ACHN (cell line): ENCODE results near the gene PRR27.
"Not testable (repeated sequence)": the region's sequence is repeated elsewhere in the genome, so short reads cannot be mapped to it uniquely, and the experiment has no call there.

Source experiments
- DNase-seq: peaks from one replicate; pipeline ENCODE4 v3.0.0-alpha.2; 2015
- in situ Hi-C: cut with HindIII; loops from 2 replicates; pipeline ENCODE4 v1.10.0; 2017; ENCODE audit warnings: low sequenced_read_pairs, low pct_ligation_motif_present, low pct_unique_long_range_greater_than_20kb

PRR27 gene

GRCh38 chr4:70192895-70193294 is 38.9 kb downstream of the PRR27 start:
- in situ Hi-C loops = no loop called here
- DNase-seq = no peak

GRCh38 chr4:70195425-70195824 is 41.4 kb downstream of the PRR27 start, which contains the start of gene ODAM:
ODAM (plus strand) TSS chr4:70195725; CDS start chr4:70196544, 819 bp downstream.
- DNase-seq = no peak
- in situ Hi-C loops = no loop called here

GRCh38 chr4:70196857-70197256 is 42.8 kb downstream of the PRR27 start:
- in situ Hi-C loops = no loop called here
- DNase-seq = no peak

DNA sequence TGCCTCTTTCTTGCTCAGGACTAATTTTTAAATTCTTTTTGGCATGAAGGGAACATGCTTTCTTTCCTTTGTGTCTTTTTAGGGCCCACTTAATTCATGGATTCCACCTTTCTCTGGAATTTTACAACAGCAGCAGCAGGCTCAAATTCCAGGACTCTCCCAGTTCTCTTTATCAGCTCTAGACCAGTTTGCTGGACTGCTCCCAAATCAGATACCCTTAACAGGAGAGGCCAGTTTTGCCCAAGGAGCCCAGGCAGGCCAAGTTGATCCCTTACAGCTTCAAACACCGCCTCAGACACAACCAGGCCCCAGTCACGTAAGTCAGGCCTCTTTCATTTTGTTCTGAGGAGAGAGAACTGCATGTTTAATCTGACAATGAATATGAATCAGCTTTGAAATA is 43.8 kb downstream of the PRR27 start:
- in situ Hi-C loops = no loop called here

GRCh38 chr4:70203601-70204000 is 49.6 kb downstream of the PRR27 start:
- in situ Hi-C loops = no loop called here
- no peak for DNase-seq

More for the DNA sequence above, 43.8 kb downstream of the PRR27 start:
- DNase-seq = no peak

DNA sequence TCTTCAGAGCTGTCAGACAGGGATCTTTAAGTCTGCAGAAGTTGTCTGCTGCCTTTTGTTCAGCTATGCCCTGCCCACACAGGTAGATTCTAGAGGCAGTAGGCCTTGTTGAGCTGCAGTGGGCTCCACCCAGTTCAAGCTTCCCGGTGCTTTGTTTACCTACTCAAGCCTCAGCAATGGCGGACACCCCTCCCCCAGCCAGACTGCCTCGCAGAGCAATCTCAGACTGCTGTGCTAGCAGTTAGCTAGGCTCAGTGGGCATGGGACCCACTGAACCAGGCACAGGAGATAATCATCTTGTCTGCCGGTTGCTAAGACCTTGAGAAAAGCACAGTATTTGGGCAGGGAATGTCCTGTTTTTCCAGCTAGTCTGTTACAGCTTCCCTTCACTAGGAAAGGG is 58.7 kb downstream of the PRR27 start:
- in situ Hi-C loops = not testable (repeated sequence)

More for the DNA sequence above, 58.7 kb downstream of the PRR27 start:
- DNase-seq = not testable (repeated sequence)
